T-helper 1 cell (primary cell): ENCODE data around the gene EFCC1.
"Not testable (repeated sequence)": the region's sequence is repeated elsewhere in the genome, so short reads cannot be mapped to it uniquely, and the experiment has no call there.

ENCODE experiments used
- DNase-seq, 5 donors: peaks; one replicate each; pipeline ENCODE4 v3.0.0-alpha.2; 2012 to 2020

The EFCC1 gene

GRCh38 chr3:129084501-129084900 is 83.4 kb downstream of the EFCC1 start:
- no peak for DNase-seq

- no peak for DNase-seq
Observed at GRCh38 chr3:129085165-129085715, 84.1 kb downstream of the EFCC1 start.

- DNase-seq, result no peak
Observed at GRCh38 chr3:129085818-129086217, 84.7 kb downstream of the EFCC1 start.

- DNase-seq, result no peak
Observed at GRCh38 chr3:129087138-129087702, 86.1 kb downstream of the EFCC1 start.

GRCh38 chr3:129087904-129088303 is 86.8 kb downstream of the EFCC1 start:
- not testable (repeated sequence) for DNase-seq

GRCh38 chr3:129088312-129088711 is 87.2 kb downstream of the EFCC1 start:
- DNase-seq, result not testable (repeated sequence)
